ENCODE data around the gene DNAAF6.
"Not testable (repeated sequence)": the region's sequence is repeated elsewhere in the genome, so short reads cannot be mapped to it uniquely, and the experiment has no call there.

DNAAF6 gene

DNA sequence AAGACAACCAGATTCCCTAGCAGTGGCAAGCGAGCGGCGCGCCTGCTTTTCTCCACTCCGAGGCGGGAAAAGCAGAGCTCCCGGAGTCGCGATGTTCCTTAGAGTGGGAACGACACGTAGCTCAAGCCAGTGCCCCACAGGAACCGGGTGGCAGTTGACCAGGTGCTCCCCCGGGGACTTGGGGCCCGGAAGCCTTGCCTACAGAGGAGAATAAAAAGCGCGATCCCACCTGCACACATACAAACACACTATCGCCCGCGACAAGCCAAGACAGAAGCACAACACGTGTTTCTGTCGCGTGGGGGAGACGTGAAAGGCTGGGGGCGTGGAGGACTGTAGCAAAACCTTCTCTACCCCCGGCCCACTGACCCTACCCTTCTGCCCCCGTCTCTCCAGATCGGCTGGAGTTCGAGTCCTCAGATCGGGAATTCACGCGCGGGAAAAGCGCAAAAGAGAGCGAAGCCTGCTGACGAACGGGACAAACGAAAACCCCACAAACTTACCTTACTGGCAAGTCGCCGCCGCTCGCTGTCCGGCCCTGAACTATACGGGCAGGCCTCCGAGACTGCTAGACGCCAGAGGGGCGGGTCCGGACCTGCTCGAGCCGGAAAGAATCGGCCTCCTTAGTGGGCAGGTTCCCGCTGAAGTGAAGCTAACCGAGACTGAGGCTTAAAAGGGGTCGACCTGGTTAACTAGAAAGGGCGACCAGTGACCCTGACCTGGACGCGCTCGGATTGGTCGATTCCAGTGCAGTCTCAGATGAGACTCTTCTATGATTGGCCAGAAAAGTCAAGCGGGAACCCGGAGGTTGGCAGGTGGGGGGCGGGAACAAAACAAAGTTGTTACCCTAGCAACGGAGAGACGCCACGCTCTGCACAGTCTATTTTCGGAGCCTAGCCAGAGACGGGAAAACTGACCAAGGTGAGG lies at the start of gene DNAAF6, which contains the start of gene NUP62CL:
Gene DNAAF6 (plus strand): TSS at position 842 of the 927 bp plus-strand sequence. CDS start 6,265 bp downstream, outside the sequence.
Gene NUP62CL (minus strand): TSS at position 664 of the 927 bp plus-strand sequence. CDS start 31,287 bp downstream, outside the sequence.
- H3K9ac ChIP-seq (ENCODE audit: low read length in 5 of 5), result peak within 1 kb of the TSS in 2 of 5 donors; percentile 51 to 62
- H3K4me1 ChIP-seq (ENCODE audit: control insufficient read depth in 5 of 5, insufficient read depth in 5 of 5, low read length in 5 of 5), result peaks cover 0 to 8% (median 5%) of the 10 kb centered on the region in 5 donors
- peaks cover 0 to 16% (median 5%) of the 10 kb centered on the region in 5 donors for H3K27me3 ChIP-seq (ENCODE audit: control insufficient read depth in 5 of 5, insufficient read depth in 4 of 5, low read length in 5 of 5)
- no peak within 1 kb of the TSS for H3K27ac ChIP-seq (ENCODE audit: low read depth, low read length)
- peak within 1 kb of the TSS; percentile 54 to 81 (median 66) for H3K4me3 ChIP-seq (ENCODE audit: low read depth in 1 of 5, low read length in 5 of 5)
- no peaks in the 10 kb centered on the region for H3K36me3 ChIP-seq (ENCODE audit: control insufficient read depth in 5 of 5, insufficient read depth in 5 of 5, low read length in 5 of 5)
- H3K9me3 ChIP-seq (ENCODE audit: control insufficient read depth in 5 of 5, low read length in 5 of 5), result no peaks in the 10 kb centered on the region

DNA sequence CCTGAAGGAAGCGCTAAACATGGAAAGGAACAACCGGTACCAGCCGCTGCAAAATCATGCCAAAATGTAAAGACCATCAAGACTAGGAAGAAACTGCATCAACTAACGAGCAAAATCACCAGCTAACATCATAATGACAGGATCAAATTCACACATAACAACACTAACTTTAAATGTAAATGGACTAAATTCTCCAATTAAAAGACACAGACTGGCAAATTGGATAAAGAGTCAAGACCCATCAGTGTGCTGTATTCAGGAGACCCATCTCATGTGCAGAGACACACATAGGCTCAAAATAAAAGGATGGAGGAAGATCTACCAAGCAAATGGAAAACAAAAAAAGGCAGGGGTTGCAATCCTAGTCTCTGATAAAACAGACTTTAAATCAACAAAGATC lies 48.8 kb upstream of the DNAAF6 start:
- H3K4me1 ChIP-seq (ENCODE audit: control insufficient read depth in 5 of 5, insufficient read depth in 5 of 5, low read length in 5 of 5); H3K4me3 ChIP-seq (ENCODE audit: low read depth in 1 of 5, low read length in 5 of 5); H3K9me3 ChIP-seq (ENCODE audit: control insufficient read depth in 5 of 5, low read length in 5 of 5); H3K27ac ChIP-seq (ENCODE audit: low read depth, low read length); H3K9ac ChIP-seq (ENCODE audit: low read length in 5 of 5); H3K36me3 ChIP-seq (ENCODE audit: control insufficient read depth in 5 of 5, insufficient read depth in 5 of 5, low read length in 5 of 5): not testable (repeated sequence)
- peaks cover 0 to 11% (median 10%) of the 10 kb centered on the region in 5 donors for H3K27me3 ChIP-seq (ENCODE audit: control insufficient read depth in 5 of 5, insufficient read depth in 4 of 5, low read length in 5 of 5)

GRCh38 chrX:107167163-107167921 lies 39.1 kb upstream of the DNAAF6 start:
- no peaks in the 10 kb centered on the region for H3K4me1 ChIP-seq (ENCODE audit: control insufficient read depth in 5 of 5, insufficient read depth in 5 of 5, low read length in 5 of 5)
- no peak overlapping the region for H3K4me3 ChIP-seq (ENCODE audit: low read depth in 1 of 5, low read length in 5 of 5)
- peaks cover 0 to 5% (median 3%) of the 10 kb centered on the region in 5 donors for H3K27me3 ChIP-seq (ENCODE audit: control insufficient read depth in 5 of 5, insufficient read depth in 4 of 5, low read length in 5 of 5)
- no peak overlapping the region for H3K27ac ChIP-seq (ENCODE audit: low read depth, low read length)
- H3K9me3 ChIP-seq (ENCODE audit: control insufficient read depth in 5 of 5, low read length in 5 of 5), result no peaks in the 10 kb centered on the region
- no peaks in the 10 kb centered on the region for H3K36me3 ChIP-seq (ENCODE audit: control insufficient read depth in 5 of 5, insufficient read depth in 5 of 5, low read length in 5 of 5)
- no peak overlapping the region for H3K9ac ChIP-seq (ENCODE audit: low read length in 5 of 5)

DNA sequence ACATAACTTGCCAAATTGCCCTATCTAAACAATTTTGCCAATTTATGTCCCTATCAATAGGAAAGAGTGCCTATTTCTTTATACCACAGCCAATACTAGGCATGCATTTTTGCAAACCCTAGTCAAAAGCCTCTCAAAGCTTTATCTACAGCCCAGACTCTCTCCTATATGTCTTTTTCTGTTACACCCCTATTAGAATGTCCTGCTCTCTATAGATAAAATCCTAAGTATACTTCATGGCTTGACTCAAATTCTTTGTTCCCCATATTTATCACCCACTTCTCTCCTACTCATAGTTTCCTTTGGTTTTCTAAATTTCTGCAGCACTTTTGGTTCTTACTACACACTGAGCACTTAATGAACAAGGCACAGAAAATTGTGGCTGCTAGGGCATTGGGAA lies 38.2 kb upstream of the DNAAF6 start:
- no peak overlapping the region for H3K4me3 ChIP-seq (ENCODE audit: low read depth in 1 of 5, low read length in 5 of 5)
- H3K9me3 ChIP-seq (ENCODE audit: control insufficient read depth in 5 of 5, low read length in 5 of 5), result no peaks in the 10 kb centered on the region
- peaks cover 0 to 5% (median 3%) of the 10 kb centered on the region in 5 donors for H3K27me3 ChIP-seq (ENCODE audit: control insufficient read depth in 5 of 5, insufficient read depth in 4 of 5, low read length in 5 of 5)
- no peak overlapping the region for H3K27ac ChIP-seq (ENCODE audit: low read depth, low read length)
- H3K9ac ChIP-seq (ENCODE audit: low read length in 5 of 5), result no peak overlapping the region
- no peaks in the 10 kb centered on the region for H3K36me3 ChIP-seq (ENCODE audit: control insufficient read depth in 5 of 5, insufficient read depth in 5 of 5, low read length in 5 of 5)
- H3K4me1 ChIP-seq (ENCODE audit: control insufficient read depth in 5 of 5, insufficient read depth in 5 of 5, low read length in 5 of 5), result no peaks in the 10 kb centered on the region

GRCh38 chrX:107168712-107169111 lies 37.7 kb upstream of the DNAAF6 start:
- Histone ChIP-seq H3K27me3 (ENCODE audit: control insufficient read depth in 5 of 5, insufficient read depth in 4 of 5, low read length in 5 of 5) (peaks cover 0 to 5% (median 3%) of the 10 kb centered on the region in 5 donors), H3K36me3 (ENCODE audit: control insufficient read depth in 5 of 5, insufficient read depth in 5 of 5, low read length in 5 of 5) (no peaks in the 10 kb centered on the region), H3K4me3 (ENCODE audit: low read depth in 1 of 5, low read length in 5 of 5) (no peak overlapping the region), H3K9me3 (ENCODE audit: control insufficient read depth in 5 of 5, low read length in 5 of 5) (no peaks in the 10 kb centered on the region), H3K9ac (ENCODE audit: low read length in 5 of 5) (no peak overlapping the region), H3K4me1 (ENCODE audit: control insufficient read depth in 5 of 5, insufficient read depth in 5 of 5, low read length in 5 of 5) (no peaks in the 10 kb centered on the region), H3K27ac (ENCODE audit: low read depth, low read length) (no peak overlapping the region)

DNA sequence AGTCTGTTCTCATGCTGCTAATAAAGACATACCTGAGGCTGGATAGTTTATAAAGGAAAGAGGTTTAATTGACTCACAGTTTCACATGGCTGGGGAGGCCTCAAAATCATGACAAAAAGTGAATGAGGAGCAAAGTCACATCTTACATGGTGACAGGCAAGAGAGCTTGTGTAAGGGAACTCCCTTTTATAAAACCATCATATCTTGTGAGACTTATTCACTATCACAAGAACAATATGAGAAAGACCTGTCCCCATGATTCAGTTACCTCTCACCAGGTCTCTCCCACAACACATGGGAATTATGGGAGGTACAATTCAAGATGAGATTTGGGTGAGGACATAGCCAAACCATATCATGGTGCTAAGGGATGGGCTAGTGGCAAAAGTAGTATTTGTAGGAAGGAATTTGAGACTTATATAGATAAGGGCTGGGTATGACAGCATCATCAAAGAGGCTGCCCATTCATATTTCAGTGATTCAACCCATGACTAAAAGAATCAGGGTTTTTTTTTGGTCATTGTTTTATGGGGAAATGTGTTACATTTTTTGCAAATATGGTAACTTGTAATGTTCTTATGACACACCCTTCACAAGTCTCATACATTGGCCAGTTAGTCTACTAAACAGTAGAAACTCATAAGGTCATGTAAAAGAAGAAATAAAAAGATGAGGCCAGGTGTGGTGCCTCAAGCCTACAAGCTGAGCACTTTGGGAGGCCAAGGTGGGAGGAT lies 34.9 kb upstream of the DNAAF6 start:
- peaks cover 0 to 7% (median 3%) of the 10 kb centered on the region in 5 donors for H3K27me3 ChIP-seq (ENCODE audit: control insufficient read depth in 5 of 5, insufficient read depth in 4 of 5, low read length in 5 of 5)
- no peak overlapping the region for H3K27ac ChIP-seq (ENCODE audit: low read depth, low read length)
- H3K4me1 ChIP-seq (ENCODE audit: control insufficient read depth in 5 of 5, insufficient read depth in 5 of 5, low read length in 5 of 5), result no peaks in the 10 kb centered on the region
- H3K9ac ChIP-seq (ENCODE audit: low read length in 5 of 5), result no peak overlapping the region
- no peaks in the 10 kb centered on the region for H3K9me3 ChIP-seq (ENCODE audit: control insufficient read depth in 5 of 5, low read length in 5 of 5)
- H3K36me3 ChIP-seq (ENCODE audit: control insufficient read depth in 5 of 5, insufficient read depth in 5 of 5, low read length in 5 of 5), result no peaks in the 10 kb centered on the region
- H3K4me3 ChIP-seq (ENCODE audit: low read depth in 1 of 5, low read length in 5 of 5), result no peak overlapping the region

GRCh38 chrX:107197319-107197718 lies 9.1 kb upstream of the DNAAF6 start:
- Histone ChIP-seq H3K27ac (ENCODE audit: low read depth, low read length) (no peak overlapping the region), H3K9me3 (ENCODE audit: control insufficient read depth in 5 of 5, low read length in 5 of 5) (no peaks in the 10 kb centered on the region), H3K36me3 (ENCODE audit: control insufficient read depth in 5 of 5, insufficient read depth in 5 of 5, low read length in 5 of 5) (no peaks in the 10 kb centered on the region), H3K4me1 (ENCODE audit: control insufficient read depth in 5 of 5, insufficient read depth in 5 of 5, low read length in 5 of 5) (no peaks in the 10 kb centered on the region), H3K9ac (ENCODE audit: low read length in 5 of 5) (no peak overlapping the region), H3K27me3 (ENCODE audit: control insufficient read depth in 5 of 5, insufficient read depth in 4 of 5, low read length in 5 of 5) (peaks cover 0 to 3% (median 0%) of the 10 kb centered on the region in 5 donors), H3K4me3 (ENCODE audit: low read depth in 1 of 5, low read length in 5 of 5) (no peak overlapping the region)

- H3K4me3 ChIP-seq (ENCODE audit: low read depth in 1 of 5, low read length in 5 of 5); H3K27me3 ChIP-seq (ENCODE audit: control insufficient read depth in 5 of 5, insufficient read depth in 4 of 5, low read length in 5 of 5); H3K4me1 ChIP-seq (ENCODE audit: control insufficient read depth in 5 of 5, insufficient read depth in 5 of 5, low read length in 5 of 5); H3K27ac ChIP-seq (ENCODE audit: low read depth, low read length); H3K9ac ChIP-seq (ENCODE audit: low read length in 5 of 5); H3K36me3 ChIP-seq (ENCODE audit: control insufficient read depth in 5 of 5, insufficient read depth in 5 of 5, low read length in 5 of 5); H3K9me3 ChIP-seq (ENCODE audit: control insufficient read depth in 5 of 5, low read length in 5 of 5): not testable (repeated sequence)
Observed at GRCh38 chrX:107198074-107198473, 8.3 kb upstream of the DNAAF6 start.

GRCh38 chrX:107199491-107199890 lies 6.9 kb upstream of the DNAAF6 start:
- peaks cover 0 to 3% (median 0%) of the 10 kb centered on the region in 5 donors for H3K27me3 ChIP-seq (ENCODE audit: control insufficient read depth in 5 of 5, insufficient read depth in 4 of 5, low read length in 5 of 5)
- H3K9me3 ChIP-seq (ENCODE audit: control insufficient read depth in 5 of 5, low read length in 5 of 5), result no peaks in the 10 kb centered on the region
- H3K9ac ChIP-seq (ENCODE audit: low read length in 5 of 5), result no peak overlapping the region
- H3K36me3 ChIP-seq (ENCODE audit: control insufficient read depth in 5 of 5, insufficient read depth in 5 of 5, low read length in 5 of 5), result no peaks in the 10 kb centered on the region
- no peaks in the 10 kb centered on the region for H3K4me1 ChIP-seq (ENCODE audit: control insufficient read depth in 5 of 5, insufficient read depth in 5 of 5, low read length in 5 of 5)
- H3K27ac ChIP-seq (ENCODE audit: low read depth, low read length), result no peak overlapping the region
- no peak overlapping the region for H3K4me3 ChIP-seq (ENCODE audit: low read depth in 1 of 5, low read length in 5 of 5)

All from subcutaneous abdominal adipose tissue (tissue), 5 donors.